Kidney (tissue), 14 donors: ENCODE measurements around the gene TAF10. TPM values are rescaled to one million over a fixed set of nuclear protein-coding genes. Genes with fewer than 3 reads are reported as not detected.

ENCODE experiments used
- DNase-seq, 5 donors: peaks; one replicate each; pipeline ENCODE4 v3.0.0-alpha.2; 2013 to 2020
- FAIRE-seq: peaks from 2 replicates; lab custom pipeline; 2012; peaks lifted over from hg19 to GRCh38; lab: Jason Lieb, UNC
- H3K27ac ChIP-seq, 2 donors: one replicate each; pipeline ENCODE4 v1.7.0; 2013; ENCODE audit warnings: low read depth in 2 of 2, low read length in 2 of 2, inconsistent platforms in 1 of 2
- H3K27me3 ChIP-seq: one replicate; pipeline ENCODE4 v1.7.1; 2013; ENCODE audit warnings: low read length, inconsistent platforms; ENCODE audit not compliant: control insufficient read depth, insufficient read depth
- H3K36me3 ChIP-seq, 3 donors: one replicate each; pipeline versions ENCODE4 v1.7.0 to v1.7.1; 2013; ENCODE audit warnings: low read length in 3 of 3, control low read depth in 1 of 3, inconsistent platforms in 1 of 3; ENCODE audit not compliant: insufficient read depth in 3 of 3, control insufficient read depth in 2 of 3
- H3K4me1 ChIP-seq, 3 donors: one replicate each; pipeline versions ENCODE4 v1.7.0 to v1.7.1; 2013; ENCODE audit warnings: low read length in 3 of 3, inconsistent platforms in 1 of 3, low read depth in 1 of 3; ENCODE audit not compliant: control insufficient read depth in 2 of 3, insufficient read depth in 2 of 3
- H3K4me3 ChIP-seq, 3 donors: one replicate each; pipeline versions ENCODE4 v1.7.0 to v1.8.1; 2013; ENCODE audit warnings: low read length in 3 of 3, control low read depth in 1 of 3, inconsistent platforms in 1 of 3
- H3K9ac ChIP-seq, 3 donors: one replicate each; pipeline versions ENCODE4 v1.7.0 to v1.7.1; 2013; ENCODE audit warnings: low read length in 3 of 3, control low read depth in 1 of 3, inconsistent platforms in 1 of 3
- H3K9me3 ChIP-seq, 3 donors: one replicate each; pipeline versions ENCODE4 v1.7.0 to v1.7.1; 2013; ENCODE audit warnings: low read length in 3 of 3, control low read depth in 1 of 3, inconsistent platforms in 1 of 3; ENCODE audit not compliant: control insufficient read depth in 2 of 3, insufficient read depth in 1 of 3
- intact Hi-C: fragments of 100-400 bp; cut with DNase I; formaldehyde crosslinking; loops from one replicate; pipeline ENCODE4 v1.11.1; 2022
- polyA plus RNA-seq: library from polyadenylated mRNA; stranded (reverse); fragments of 350-450 nt; fragmentation: Illumina TruSeq; extraction: RNeasy Lipid Tissue Mini Kit (QIAGEN cat#74804); gene quantifications from one replicate; pipeline ENCODE4 v1.2.3, GENCODE V29; 2014; ENCODE audit warnings: low read depth, low replicate concordance; ENCODE audit not compliant: insufficient read depth
- total RNA-seq: library from RNA; stranded (reverse); fragmentation: NEBNext Ultra II Directional; extraction: Animal tissue kit (Norgen Biotek cat#: 25700); gene quantifications from one replicate; pipeline ENCODE4 v1.2.1, GENCODE V29; 2021
- TF ChIP-seq, protein P1 (sequence below): IDR thresholded peaks from 3 replicates; pipeline ENCODE4 v1.5.1; 2012; ENCODE audit warnings: mild to moderate bottlenecking, moderate library complexity, borderline replicate concordance; ENCODE audit not compliant: insufficient read depth; ENCODE audit errors: extremely low read depth
- donor health status: control.
- donor health status: control.
- donor health status: control.
- donor health status: control.
- donor health status: control.
- donor health status: DM: yes; HTN: yes; CAD: no.
- donor health status: Normal renal cell carcinoma (clear cell type).

Gene TAF10
- total and polyA plus RNA-seq, 2 donors from 2014 or later = 136 to 250 TPM

DNA sequence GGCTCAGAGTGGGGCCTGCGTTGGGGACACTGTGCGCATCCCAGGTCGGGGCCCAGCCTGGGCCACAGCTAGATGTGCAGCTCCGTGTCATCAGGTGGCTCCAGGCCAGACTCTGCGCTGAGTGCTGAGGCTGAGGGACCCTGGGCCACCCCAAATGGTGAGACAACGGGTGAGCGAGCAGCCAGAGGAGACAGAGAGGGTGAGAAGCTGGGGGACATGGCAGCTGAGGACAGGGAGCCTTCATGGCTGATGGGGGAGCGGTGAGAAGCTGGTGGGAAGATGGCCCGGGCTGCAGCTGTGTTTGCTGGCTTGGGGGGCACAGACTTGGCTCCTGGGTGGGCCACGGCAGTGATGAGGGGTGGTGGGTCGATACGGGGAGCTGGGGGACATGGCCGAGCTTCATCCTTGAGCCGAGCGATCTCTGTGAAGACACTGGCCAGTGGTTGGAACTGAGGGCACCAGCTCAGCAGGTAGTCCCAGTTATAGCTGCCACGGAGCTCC lies 9.7 kb upstream of the TAF10 start:
- H3K27ac ChIP-seq = no peak overlapping the region
- no peak overlapping the region for H3K4me3 ChIP-seq
- no peak for FAIRE-seq
- peaks cover 2 to 4% (median 3%) of the 10 kb centered on the region in 3 donors for H3K36me3 ChIP-seq
- H3K27me3 ChIP-seq = no peaks in the 10 kb centered on the region
- no peaks in the 10 kb centered on the region for H3K9me3 ChIP-seq
- DNase-seq = peak in 1 of 5 donors; percentile 72
- H3K9ac ChIP-seq = no peak overlapping the region
- intact Hi-C loops = no loop called here
- H3K4me1 ChIP-seq = peaks cover 0 to 8% (median 3%) of the 10 kb centered on the region in 3 donors
- TF ChIP-seq, protein P1, sequence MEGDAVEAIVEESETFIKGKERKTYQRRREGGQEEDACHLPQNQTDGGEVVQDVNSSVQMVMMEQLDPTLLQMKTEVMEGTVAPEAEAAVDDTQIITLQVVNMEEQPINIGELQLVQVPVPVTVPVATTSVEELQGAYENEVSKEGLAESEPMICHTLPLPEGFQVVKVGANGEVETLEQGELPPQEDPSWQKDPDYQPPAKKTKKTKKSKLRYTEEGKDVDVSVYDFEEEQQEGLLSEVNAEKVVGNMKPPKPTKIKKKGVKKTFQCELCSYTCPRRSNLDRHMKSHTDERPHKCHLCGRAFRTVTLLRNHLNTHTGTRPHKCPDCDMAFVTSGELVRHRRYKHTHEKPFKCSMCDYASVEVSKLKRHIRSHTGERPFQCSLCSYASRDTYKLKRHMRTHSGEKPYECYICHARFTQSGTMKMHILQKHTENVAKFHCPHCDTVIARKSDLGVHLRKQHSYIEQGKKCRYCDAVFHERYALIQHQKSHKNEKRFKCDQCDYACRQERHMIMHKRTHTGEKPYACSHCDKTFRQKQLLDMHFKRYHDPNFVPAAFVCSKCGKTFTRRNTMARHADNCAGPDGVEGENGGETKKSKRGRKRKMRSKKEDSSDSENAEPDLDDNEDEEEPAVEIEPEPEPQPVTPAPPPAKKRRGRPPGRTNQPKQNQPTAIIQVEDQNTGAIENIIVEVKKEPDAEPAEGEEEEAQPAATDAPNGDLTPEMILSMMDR = no peak

DNA sequence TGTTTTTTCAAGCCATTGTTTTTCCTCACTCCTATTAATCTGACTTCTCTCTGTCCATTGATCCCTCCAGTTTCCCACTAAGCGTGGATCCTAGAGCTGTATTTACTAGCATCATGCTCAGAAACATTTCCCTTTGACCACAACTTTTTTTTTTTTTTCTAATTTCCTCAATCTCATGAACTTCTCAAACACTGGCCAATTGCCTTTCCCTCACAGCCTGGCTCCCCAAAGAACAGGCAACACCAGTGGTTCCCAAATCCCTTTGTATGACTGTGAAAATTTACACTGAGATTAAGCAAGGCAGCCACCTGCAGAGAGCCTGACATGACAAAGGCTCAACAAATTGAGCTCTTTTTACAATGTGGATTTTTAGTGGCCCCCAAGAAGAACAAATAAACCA lies 8.6 kb upstream of the TAF10 start:
- H3K27ac ChIP-seq = no peak overlapping the region
- H3K4me3 ChIP-seq = no peak overlapping the region
- no peaks in the 10 kb centered on the region for H3K9me3 ChIP-seq
- peaks cover 2 to 5% (median 3%) of the 10 kb centered on the region in 3 donors for H3K36me3 ChIP-seq
- H3K4me1 ChIP-seq = peaks cover 0 to 8% (median 3%) of the 10 kb centered on the region in 3 donors
- TF ChIP-seq, protein P1 = no peak
- H3K9ac ChIP-seq = no peak overlapping the region
- DNase-seq (no peak), FAIRE-seq (no peak)
- intact Hi-C loops = no loop called here
- H3K27me3 ChIP-seq = no peaks in the 10 kb centered on the region

DNA sequence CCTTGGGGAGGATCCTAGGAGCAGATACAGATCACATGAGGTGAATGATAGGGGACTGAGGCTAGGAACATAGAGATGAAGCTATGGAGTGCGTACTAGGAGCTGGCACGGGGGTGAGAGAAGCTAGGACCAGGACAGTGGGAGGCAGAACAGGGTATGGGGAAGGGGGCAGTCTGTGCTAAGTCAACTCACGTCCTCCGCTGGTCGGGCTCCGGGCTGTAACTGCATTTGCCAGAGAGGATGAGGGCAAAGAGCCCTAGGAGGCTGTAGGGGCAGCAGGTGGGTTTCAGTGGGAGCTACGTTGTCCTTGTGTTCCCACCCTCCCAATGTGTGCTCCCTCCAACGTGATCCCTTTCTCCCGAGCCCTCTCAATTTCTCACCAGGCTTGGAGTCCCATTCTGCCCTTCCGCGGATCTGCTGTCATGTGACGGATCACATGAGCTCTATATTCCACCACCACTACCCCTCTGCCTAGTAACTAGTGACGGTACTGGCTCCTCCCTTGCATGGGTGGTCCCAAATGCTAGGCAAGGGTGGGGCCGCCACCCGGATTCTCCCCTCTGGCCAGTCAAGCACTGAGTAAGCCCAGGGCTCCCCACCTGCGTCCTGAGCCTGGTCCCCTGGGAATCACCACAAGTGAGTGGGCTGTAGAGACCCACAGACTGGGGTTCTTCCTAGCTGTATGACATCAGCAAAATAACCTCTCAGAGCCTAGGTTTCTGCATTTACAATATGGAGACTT lies 7.2 kb upstream of the TAF10 start, which contains the start of gene TPP1:
TSS of gene TPP1 (minus strand) at position 419 of the 742 bp plus-strand sequence. CDS start at position 397, 22 bp downstream.
- Histone ChIP-seq H3K9me3 (no peaks in the 10 kb centered on the region), H3K9ac (peak within 1 kb of the TSS; percentile 54 to 92 (median 90)), H3K4me3 (peak within 1 kb of the TSS; percentile 70 to 92 (median 78)), H3K27me3 (no peaks in the 10 kb centered on the region), H3K27ac (peak within 1 kb of the TSS; percentile 81 to 89), H3K36me3 (peaks cover 4 to 15% (median 7%) of the 10 kb centered on the region in 3 donors), H3K4me1 (peaks cover 0 to 8% (median 3%) of the 10 kb centered on the region in 3 donors)
- TF ChIP-seq, protein P1 = no peak
- FAIRE-seq (peak; percentile 92), DNase-seq (peak; percentile 94 to 98 (median 95))
- intact Hi-C loops = no loop called here
